Calu3 (cell line): ENCODE data around the gene AP3B2. TPM values are rescaled to one million over a fixed set of nuclear protein-coding genes. Genes with fewer than 3 reads are reported as not detected.

Experiments
- BruUV-seq: library from RNA; stranded (reverse); fragments of 400-500 nt; replicated peaks from 2 replicates; lab custom pipeline; 2021; lab: Mats Ljungman, UMichigan
- CTCF ChIA-PET: fragments of 300-600 bp; sonication (Branson Sonifier 250); formaldehyde crosslinking; loops from one replicate; lab custom pipeline; 2022; ENCODE audit warnings: antibody characterized with exemption; lab: Charles Lee
- DNase-seq: peaks from one replicate; pipeline ENCODE4 v3.0.0; 2022
- H3K27ac Mint-ChIP-seq: one replicate; pipeline ENCODE4 v1.8.0; 2022; ENCODE audit warnings: mixed read lengths; ENCODE audit not compliant: unreplicated experiment
- H3K27me3 Mint-ChIP-seq: one replicate; pipeline ENCODE4 v1.8.0; 2022; ENCODE audit warnings: mixed read lengths; ENCODE audit not compliant: unreplicated experiment
- H3K36me3 Mint-ChIP-seq: one replicate; pipeline ENCODE4 v1.8.0; 2022; ENCODE audit warnings: mild to moderate bottlenecking, moderate library complexity, mixed read lengths; ENCODE audit not compliant: insufficient read depth, unreplicated experiment
- H3K4me1 Mint-ChIP-seq: one replicate; pipeline ENCODE4 v1.8.0; 2022; ENCODE audit warnings: mild to moderate bottlenecking, low read depth, mixed read lengths; ENCODE audit not compliant: unreplicated experiment
- H3K4me3 Mint-ChIP-seq: one replicate; pipeline ENCODE4 v1.8.0; 2022; ENCODE audit warnings: mild to moderate bottlenecking, low read depth, moderate library complexity, mixed read lengths; ENCODE audit not compliant: unreplicated experiment
- H3K9me3 Mint-ChIP-seq: one replicate; pipeline ENCODE4 v1.8.0; 2022; ENCODE audit warnings: low read depth, mixed read lengths; ENCODE audit not compliant: unreplicated experiment
- CTCF ChIP-seq: fragments of 200-600 bp; IDR thresholded peaks from one replicate; pipeline ENCODE4 v1.8.0; 2022; ENCODE audit warnings: antibody characterized with exemption; ENCODE audit not compliant: unreplicated experiment
- intact Hi-C: fragments of 100-400 bp; cut with micrococcal nuclease; formaldehyde crosslinking; loops from one replicate; pipeline ENCODE4 v1.10.0; 2022; ENCODE audit not compliant: unreplicated experiment
- total RNA-seq: library from RNA; stranded (reverse); gene quantifications from 2 replicates; pipeline ENCODE4 v1.2.3, GENCODE V29; 2022

AP3B2 gene
- total RNA-seq, 1 experiment from 2014 or later = 24.7 TPM

- H3K4me3 Mint-ChIP-seq = peak overlapping the region; percentile 85
- peaks cover 48% of the 10 kb centered on the region for H3K36me3 Mint-ChIP-seq
- DNase-seq = peak; percentile 91
- BruUV-seq = TSS peak; percentile 91
- no peaks in the 10 kb centered on the region for H3K27me3 Mint-ChIP-seq
- peak overlapping the region; percentile 83 for H3K27ac Mint-ChIP-seq
- intact Hi-C loops = loop anchor here (2.0 to 5.0 kb wide), 3 partner anchors 38 to 208 kb away; partner anchors contain the start of genes RPS17 and WHAMM
- CTCF ChIA-PET = interaction anchor here (0.6 to 1.6 kb wide), 11 partner anchors 10 to 236 kb away, joined by 3 to 7 read pairs (median 4); partner anchors contain the start of genes RAMAC and RPS17
- H3K9me3 Mint-ChIP-seq = no peaks in the 10 kb centered on the region
- peaks cover 18% of the 10 kb centered on the region for H3K4me1 Mint-ChIP-seq
- TF ChIP-seq CTCF = no peak
Measured at GRCh38 chr15:82749951-82750830, 40.5 kb upstream of the AP3B2 start.

- CTCF ChIA-PET = interaction anchor here (0.7 kb wide), 2 partner anchors 85 to 345 kb away, joined by 3 read pairs; no protein-coding TSS in a partner anchor
- Mint-ChIP-seq H3K9me3 (no peaks in the 10 kb centered on the region), H3K27ac (no peak overlapping the region), H3K36me3 (peaks cover 32% of the 10 kb centered on the region), H3K27me3 (no peaks in the 10 kb centered on the region), H3K4me3 (no peak overlapping the region), H3K4me1 (peaks cover 16% of the 10 kb centered on the region)
- BruUV-seq = no TSS peak
- DNase-seq = no peak
- intact Hi-C loops = no loop called here
- no peak for TF ChIP-seq CTCF
Measured at GRCh38 chr15:82748315-82748714, 38.6 kb upstream of the AP3B2 start.

- Mint-ChIP-seq H3K4me1 (no peaks in the 10 kb centered on the region), H3K4me3 (no peak overlapping the region), H3K36me3 (no peaks in the 10 kb centered on the region), H3K27me3 (no peaks in the 10 kb centered on the region), H3K9me3 (no peaks in the 10 kb centered on the region), H3K27ac (no peak overlapping the region)
- intact Hi-C loops = no loop called here
- DNase-seq = no peak
- no peak for TF ChIP-seq CTCF
- no TSS peak for BruUV-seq
- CTCF ChIA-PET = no interaction called here
Measured at GRCh38 chr15:82743810-82744209, 34.1 kb upstream of the AP3B2 start.

GRCh38 chr15:82742134-82742533, 32.5 kb upstream of the AP3B2 start:
- BruUV-seq = no TSS peak
- intact Hi-C loops = no loop called here

More at GRCh38 chr15:82742134-82742533, 32.5 kb upstream of the AP3B2 start:
- Mint-ChIP-seq H3K4me3 (no peak overlapping the region), H3K27me3 (no peaks in the 10 kb centered on the region), H3K36me3 (no peaks in the 10 kb centered on the region), H3K4me1 (no peaks in the 10 kb centered on the region), H3K9me3 (no peaks in the 10 kb centered on the region), H3K27ac (no peak overlapping the region)
- DNase-seq = no peak
- CTCF ChIA-PET = no interaction called here
- no peak for TF ChIP-seq CTCF
